ENCODE results near the gene PCNX3.

PCNX3 gene

DNA sequence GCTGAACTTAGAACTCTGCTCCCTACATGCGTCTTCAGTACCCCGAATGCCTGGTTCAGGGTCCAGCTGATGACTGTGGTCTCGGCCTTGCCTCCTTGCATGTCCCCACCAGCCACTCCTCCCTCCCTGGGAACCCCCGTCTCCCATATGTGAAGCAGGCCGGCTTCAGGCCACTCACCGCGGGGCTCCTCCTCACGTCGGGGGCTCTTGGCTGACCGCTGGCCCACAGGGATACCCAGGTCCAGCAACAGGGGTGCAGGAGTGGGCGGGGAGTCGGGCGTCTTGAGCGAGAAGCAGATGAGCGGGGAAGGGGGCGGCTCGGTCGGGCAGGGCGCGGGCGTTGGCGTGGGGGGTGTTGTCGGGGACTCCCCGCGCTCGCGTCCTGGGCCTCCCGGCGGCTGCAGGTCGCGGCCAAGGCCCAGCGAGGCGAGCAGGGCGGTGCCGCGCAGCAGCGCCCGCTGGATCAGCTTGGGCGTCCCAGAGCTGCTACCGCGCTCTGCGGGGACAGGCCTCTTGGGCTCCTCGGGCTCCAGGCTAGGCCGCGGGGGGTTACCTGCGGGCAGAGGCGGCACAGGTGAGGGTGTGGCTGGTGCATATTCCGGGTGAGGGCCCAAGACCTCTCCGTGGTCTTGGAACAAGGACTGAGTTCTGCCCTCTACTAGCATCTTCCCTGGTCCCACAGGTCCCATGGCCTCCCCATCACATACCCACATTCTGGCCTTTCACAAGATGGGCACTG lies 16.2 kb upstream of the PCNX3 start:
- DNase-seq: no peak

DNA sequence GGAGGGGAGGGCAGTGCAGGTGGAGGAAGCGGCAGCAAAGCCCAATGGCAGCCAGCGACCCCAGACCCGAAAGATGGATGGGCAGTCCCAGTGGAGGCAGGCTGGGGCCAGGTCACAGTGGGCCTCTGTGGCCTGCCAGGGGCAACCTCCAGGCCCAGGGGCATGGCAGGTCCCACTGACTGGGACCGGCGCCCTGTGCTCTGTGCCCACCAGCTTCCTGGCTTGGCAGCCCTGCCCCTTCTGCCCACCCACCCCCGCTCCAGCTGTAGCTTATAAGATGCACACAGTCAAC lies 15.7 kb upstream of the PCNX3 start:
- no peak for DNase-seq

DNA sequence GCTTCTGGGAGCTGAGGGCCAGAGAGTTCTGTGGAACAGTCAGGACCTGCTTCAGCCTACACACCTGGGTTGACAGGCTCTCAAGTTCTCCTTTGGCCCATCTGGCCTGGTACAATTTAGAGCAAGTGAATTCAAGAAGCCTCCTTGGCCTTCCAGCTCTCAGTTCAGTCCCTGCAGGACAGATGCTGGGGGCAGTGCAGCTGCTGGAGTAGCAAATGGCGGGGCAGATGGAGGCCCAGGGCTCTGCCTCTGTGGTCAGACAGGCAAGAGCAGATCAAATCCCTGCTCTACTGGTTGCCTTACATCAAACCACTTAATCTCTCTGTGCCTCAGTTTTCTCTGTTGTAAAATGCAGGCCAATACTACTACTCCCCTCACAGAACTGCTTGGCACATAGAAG lies 11.3 kb upstream of the PCNX3 start:
- no peak for DNase-seq

DNA sequence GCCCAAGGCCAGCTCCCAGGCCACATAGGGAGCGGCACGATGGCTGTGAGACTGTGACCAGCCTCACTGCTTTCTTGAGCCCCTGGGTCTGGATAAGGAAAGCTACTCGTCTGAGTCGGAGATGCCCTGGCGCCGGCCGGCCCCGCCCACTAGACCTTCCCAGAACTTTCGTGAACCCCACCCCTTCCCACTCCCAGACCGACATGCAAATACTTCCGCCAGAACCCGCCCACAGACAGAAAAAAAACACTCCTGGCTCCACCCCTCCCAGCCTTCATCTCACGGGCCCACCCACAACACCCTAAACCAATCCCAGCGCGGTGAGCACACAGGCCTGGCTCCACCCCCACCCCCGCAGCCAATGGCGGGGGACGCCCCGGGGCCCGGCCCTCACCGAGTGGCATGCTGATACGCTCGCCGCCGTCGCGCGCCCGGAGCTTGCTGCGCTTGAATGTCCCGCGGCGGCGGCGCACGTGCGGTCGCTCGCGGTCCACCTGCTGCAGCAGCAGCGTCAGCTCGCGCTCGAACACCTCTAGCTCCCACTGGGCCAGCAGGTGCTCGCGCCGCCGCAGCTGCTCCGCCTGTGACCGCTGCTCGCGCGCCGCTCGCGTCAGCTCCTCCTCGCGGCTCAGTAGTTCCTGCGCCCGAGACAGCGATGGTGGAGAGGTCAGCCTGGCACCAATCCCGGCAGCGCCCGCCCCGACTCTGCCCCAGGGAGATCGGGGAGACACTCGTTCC lies 8.5 kb upstream of the PCNX3 start:
- no peak for DNase-seq

DNA sequence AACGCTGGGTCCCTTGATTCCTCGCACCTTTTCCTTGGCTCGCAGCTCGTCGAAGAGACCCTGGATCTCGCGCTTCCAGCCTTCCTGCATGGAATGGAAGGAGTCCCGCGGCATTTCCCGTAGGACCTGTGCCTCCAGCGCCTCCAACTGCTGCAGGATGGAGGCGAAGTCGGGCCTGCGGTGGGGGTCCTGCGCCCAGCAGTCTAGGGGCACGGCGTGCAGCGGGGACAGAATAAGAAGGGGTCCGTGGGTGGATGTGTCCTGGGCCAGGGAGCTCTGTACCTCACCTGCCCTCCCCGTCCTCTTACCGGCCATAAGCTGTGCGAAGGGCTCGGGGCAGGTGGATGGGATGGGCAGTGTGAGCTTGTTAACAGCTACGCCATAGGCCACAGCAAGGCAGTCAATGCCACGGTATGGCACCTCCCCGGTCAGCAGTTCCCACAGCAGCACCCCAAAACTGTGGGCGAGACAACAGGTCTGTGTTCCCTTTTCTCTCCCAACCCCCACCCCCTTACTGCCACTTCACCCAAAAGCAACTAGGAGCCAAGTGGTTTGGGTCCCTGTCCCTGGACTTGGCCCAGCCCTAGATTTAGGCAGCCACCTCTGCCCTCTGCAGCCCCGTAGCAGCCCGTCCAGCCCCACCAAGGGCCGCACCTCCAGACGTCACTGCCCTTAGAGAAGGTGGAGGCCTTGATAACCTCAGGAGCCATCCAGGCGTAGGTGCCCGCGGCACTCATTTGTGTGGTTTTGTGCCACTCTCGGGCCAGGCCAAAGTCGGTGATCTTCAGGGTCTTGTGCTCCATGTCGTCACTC lies 7.8 kb upstream of the PCNX3 start:
- no peak for DNase-seq

DNA sequence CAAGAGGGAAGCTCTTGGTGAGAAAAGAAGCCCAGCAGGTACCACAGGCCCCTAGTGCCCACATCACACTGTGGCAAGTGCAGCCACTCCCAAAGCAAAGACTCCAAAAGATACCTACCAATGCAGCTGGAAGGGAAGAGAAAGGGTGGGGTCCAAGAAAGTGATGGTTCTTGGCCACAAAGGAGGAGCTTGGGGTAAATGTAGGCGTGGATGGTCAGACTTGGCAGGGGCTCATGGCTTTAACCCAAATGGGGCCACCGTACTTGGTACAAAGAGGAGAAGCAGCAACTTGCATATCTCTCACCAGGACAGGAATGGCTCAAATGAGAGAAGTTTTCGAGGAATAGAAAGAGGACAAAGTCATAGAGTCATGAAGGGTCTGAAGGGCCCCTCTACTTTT lies 6.3 kb upstream of the PCNX3 start:
- no peak for DNase-seq

DNA sequence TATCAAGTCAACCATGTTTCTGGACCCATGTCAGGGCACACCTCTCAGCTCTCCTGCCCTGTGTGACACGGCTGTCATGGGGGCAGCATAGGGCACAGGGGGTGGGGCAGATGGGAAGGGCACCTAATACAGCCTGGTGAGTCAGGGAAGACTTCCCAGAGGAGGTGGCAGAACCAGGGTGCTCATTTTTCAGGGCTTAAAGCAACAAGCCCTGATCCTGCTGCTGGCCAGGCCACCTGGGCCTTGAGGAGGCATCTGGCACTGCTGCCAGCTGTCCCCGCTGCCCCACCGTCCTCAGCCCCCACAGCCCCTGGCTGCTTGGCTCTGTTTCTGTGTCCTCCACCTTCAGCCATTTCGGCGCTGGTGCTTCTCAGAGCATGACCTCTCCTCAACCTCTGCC lies 5.9 kb upstream of the PCNX3 start:
- DNase-seq: no peak

DNA sequence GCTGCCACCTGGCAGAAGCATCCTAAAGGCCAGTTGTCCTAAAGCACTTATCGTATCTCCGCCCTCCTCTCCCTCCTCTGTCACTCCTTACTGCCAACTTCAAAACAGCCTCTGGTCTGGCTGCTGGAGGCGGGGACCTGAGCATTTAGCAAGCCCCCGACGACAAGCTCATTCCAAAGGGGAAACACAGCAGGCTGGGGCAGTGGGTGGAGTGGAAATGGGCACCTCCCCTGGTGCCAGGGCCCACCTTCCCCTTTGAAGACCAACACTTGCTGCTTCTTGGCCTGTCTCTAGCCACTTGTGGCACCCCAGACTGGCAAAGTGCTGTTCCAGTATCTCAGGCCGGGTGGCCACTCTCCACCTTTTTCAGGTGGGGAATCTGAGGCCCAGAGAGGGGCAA lies 5.2 kb upstream of the PCNX3 start:
- DNase-seq: no peak

DNA sequence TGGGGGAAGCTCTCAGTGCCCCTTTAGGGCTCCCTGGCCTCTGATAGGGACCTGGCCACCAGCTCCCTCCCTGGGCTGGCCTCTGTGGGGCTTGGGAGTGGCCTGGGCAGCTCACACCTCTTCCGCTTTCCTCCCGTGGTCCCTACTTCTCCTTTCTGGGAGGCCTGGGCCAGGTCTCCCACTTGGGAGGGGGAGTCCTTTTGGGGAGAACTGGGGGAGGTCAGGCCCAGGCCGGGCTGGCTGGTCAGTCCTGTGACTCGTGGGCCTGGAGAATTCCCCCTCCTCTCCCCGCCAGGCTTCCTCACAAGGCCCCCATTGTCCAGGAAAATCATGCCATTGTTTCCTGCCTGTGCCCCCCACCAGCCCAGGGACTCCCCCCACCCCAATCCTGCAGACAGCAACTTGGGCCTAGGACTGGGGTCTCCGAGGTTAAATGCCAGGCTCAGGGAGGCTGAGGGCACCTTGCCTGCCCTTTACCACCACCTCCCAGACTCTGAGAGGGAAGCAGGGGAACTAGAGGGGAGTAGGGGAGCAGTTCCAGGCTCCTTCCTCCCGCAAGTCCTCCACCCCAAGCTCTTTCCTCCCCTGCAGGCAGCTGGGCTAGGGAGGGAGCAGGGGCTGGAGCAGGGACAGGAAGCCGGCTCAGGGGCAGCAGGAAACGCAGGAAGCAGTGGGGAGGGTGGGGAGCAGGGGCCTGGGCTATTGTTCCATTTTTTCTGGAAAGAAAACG lies 4.4 kb upstream of the PCNX3 start:
- peak; percentile 73 for DNase-seq

DNA sequence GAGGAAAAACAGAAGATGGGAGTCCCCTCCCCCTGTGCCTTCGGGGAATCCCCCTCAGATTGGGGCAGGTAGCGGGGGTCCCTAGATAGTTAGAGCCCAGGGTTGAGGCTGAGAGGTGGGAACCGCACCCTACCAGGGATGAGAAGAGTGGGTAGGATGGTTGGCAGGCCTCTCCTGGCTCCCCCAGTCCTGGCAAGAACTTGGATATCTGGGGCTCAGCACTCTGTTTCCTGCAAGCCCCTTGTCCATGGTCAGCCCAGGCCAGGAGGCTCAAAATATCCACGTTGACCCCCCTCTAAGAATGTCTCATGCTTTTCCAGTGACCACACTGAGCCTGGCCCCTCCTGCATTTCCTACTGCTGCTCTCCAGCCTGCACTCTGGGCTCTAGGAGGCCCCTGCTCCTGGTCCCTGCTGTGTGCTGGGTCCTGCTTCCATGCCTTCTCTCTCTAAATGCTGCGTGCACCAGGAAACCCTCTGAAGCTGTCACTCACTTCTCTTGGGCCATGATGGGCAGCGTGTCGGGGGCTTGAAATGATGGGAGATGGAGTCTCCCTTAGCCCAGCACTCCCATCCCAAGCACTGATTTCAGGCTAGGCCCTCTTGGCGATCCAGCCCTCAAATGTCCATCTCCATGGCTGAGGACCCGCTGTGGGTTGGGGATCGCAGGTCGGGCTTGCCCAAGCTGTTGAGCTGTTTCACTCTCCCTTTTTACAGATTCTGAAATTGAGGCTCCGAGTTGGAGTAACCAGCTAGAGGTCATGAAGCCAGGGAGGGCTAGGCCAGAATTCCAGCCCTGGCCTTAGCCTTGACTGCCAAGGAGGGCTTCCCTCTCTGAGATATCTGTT lies 3.6 kb upstream of the PCNX3 start:
- no peak for DNase-seq

DNA sequence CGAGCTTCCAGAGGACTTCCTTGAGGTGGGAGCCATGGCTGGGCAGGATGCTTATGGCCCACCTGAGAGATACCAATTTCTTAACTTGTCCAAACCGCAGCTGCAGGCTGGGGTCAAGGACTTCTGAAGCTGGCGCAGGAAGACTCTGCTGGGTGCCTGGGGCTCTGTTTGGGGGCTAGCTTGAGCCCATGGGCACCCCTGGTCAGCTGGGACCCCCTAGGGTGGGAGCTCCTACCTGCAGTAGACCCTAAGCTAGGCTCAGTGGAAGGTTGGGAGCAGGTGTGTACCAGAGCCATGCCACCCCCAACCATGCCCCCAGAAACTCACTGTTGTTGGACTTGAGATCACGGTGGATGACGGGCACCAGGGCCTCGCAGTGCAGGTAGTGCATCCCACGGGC lies 2.9 kb upstream of the PCNX3 start:
- no peak for DNase-seq

DNA sequence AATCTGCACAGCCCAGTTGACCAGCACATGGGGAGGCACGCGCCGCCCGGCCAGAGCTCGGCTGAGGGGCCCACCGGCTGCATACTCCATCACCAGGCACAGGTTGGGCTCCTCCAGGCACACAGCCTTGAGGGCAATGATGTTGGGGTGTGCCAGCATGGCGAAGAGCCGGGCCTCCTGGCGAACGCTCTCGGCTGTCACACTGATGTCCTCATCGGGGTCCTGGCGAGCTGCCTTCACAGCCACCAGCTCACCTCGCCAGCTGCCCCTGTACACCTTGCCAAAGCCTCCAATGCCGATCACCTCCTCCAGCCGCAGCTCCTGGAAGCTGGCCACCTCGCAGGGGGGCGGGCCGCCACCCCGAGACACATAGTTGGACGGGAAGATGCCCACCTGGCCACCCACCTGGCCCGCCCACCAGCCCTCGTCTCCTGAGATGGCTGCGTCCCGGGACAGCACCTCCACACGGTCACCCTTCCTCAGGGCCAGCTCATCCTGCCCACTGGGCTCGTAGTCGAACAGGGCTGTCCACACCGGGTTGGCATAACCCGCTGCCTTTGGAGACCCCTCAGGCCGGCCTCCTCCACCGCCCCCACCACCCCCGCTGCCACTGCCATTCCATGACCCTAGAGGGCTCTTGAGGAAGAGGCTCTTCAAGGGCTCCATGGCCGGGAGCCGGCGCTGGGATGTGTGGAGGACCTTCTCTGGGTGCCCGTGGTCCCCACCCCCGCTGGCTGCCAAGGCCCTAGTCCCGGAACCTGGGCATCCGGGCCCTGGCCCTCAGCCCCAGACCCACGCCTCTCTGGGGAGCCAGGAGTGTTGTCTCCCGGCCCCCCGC lies 2.3 kb upstream of the PCNX3 start:
- DNase-seq: no peak

DNA sequence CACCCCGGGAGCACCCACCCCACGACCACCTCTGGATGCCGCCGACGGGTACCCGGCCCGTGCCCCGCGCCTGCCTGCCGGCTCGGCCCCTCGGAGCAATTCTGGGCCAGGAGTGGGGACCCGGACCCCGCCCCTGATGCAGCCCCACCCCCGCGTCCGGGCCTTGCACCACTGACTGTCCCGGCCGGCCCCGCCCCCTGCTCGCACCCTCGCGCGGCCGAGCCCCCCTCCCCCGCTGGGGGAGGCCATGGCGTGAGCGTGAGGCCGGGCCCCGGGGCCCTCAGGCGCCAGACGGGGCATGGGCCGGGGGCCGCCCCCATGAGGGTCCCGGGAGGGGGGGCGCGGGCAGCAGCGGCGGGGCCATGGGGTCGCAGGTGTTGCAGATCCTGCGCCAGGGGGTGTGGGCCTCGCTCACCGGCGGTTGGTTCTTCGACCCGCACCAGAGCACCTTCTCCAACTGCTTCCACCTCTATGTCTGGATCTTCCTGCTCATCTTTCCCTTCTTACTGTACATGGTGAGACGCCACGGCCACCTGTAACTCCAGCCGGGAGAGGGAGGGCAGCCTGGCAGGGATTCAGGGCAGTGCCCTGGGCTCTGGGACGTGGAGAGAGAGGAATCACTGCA lies 486 bp downstream of the PCNX3 start:
- DNase-seq: no peak

DNA sequence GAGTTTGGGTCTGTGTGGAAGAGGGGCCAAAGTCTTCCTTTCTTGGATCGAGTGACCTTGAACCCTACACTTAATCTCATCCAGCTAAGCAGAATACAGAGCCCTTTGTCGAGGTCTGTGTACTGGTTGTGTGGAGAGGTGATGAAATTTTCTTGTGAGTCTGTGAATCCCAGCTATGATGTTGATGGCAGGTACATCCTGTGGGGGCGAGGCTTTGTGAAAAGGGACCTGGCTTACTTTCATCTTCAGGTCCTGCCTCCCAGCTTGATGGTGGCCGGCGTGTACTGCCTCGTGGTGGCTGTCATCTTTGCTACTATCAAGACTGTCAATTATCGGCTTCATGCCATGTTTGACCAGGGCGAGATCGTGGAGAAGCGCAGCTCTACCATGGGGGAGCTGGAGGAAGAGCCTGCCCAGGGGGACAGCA lies 1.0 kb downstream of the PCNX3 start:
- no peak for DNase-seq

DNA sequence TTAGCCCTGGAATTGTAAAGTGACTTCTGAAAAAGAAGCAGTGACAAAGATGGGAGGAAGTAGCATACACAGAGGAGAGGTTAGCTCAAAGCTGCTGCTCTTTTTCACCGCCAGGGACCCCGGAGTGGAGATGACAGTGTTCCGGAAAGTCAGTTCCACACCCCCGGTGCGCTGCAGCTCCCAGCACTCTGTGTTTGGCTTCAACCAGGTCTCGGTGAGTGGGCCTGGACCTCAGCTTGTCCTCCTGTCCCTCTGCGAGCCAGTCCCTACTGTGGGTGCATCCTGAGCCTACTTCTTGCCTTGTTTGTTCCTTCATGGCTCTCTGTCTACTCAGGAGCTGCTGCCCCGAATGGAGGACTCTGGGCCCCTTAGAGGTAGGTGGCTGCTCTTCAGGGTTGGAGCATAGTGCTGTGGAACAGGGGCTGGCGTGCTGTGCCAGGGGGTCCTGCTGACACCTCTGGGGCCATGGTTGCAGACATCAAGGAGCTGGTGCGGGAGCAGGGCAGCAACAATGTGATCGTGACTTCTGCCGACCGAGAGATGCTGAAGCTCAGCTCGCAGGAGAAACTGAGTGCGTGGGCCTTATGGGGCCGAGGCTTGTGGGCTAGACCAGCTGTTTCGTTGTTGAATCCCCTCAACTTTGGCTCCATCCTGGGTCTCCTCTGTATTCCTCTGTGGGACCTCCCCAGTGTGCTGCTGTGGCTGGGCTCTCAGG lies 1.7 kb downstream of the PCNX3 start:
- DNase-seq: no peak

DNA sequence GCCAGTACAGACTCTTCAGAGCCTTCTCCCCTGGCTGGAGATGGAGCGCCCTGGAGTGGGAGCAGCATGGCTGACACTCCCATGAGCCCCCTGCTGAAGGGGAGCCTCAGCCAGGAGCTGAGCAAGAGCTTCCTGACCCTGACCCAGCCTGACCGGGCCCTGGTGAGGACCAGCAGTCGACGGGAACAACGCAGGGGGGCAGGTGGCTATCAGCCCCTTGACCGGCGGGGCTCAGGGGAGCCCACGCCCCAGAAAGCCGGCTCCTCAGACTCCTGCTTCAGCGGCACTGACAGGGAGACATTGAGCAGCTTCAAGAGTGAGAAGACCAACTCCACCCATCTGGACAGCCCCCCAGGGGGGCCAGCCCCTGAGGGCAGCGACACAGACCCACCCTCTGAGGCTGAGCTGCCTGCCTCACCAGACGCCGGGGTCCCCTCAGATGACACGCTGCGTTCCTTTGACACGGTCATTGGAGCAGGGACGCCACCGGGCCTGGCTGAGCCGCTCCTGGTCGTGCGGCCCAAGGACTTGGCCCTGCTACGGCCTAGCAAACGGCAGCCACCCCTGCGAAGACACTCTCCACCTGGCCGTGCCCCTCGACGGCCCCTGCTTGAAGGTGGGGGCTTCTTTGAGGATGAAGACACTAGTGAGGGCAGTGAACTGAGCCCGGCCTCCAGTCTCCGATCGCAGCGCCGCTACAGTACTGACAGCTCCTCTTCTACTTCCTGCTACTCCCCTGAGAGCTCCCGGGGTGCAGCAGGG lies 2.6 kb downstream of the PCNX3 start:
- DNase-seq: no peak

DNA sequence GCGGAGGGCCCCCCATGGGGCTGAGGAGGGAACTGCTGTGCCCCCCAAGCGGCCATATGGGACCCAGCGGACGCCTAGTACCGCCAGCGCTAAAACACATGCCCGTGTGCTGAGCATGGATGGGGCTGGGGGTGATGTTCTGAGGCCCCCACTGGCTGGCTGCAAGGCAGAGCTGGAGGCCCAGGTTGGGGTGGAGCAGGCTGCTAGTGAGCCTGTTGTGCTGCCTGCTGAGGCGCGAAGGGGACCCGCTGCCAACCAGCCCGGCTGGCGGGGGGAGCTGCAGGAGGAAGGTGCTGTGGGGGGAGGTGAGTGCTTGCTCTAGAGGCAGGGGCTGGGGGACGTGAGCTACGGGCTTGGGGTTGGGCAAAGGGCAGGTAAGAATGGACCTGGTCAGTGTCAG lies 3.2 kb downstream of the PCNX3 start:
- DNase-seq: no peak

DNA sequence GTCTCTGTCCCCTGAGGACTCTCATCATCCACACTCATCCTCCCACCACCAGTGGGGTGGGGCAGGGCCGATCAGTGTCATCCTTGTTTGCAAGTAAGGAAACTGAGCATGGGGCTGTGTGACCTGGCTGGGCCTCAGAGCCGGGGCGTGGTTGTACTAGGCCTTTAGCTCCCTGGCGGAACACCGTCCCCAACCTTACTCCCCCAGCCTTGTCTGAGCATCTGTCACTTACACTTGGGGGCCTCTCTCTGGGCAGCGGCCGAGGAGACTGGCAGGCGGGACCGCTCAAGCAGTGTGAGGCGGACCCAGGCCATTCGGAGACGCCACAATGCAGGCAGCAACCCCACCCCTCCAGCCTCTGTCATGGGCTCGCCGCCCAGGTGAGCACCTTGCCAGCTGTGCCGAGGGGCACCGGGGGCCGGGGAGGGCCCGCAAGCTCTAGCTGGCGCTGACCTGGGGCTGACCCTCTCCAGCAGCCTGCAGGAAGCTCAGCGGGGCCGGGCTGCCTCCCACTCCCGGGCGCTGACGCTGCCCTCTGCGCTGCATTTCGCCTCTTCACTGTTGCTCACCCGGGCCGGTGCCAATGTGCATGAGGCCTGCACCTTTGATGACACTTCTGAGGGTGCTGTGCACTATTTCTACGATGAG lies 3.8 kb downstream of the PCNX3 start:
- DNase-seq: no peak

DNA sequence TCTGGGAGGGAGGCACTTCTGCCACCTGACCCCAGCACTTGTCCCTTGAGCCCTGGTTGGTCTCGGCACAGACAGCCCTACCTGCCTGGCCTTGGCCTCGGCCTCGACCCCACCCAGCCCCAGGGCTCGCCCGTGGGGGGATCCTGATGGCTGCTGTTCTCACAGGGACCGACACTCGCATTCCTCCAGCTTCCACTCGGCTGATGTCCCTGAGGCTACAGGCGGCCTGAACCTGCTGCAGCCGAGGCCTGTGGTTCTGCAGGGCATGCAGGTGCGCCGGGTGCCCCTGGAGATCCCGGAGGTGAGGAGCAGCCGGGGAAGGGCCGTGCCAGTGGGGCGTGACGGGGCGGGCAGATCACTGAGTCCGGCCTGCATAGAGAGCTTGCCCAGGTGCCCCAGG lies 5.1 kb downstream of the PCNX3 start:
- no peak for DNase-seq
